B cell (primary cell): Measurements from ENCODE around the gene MYDGF. TPM values are rescaled to one million over a fixed set of nuclear protein-coding genes. Genes with fewer than 3 reads are reported as not detected.

Experiments
- ATAC-seq: fragments of 200-7000 bp; cut with Tn5 transposase; one replicate; pipeline ENCODE4 v1.10.0; 2021; ENCODE audit warnings: low read depth, mild to moderate bottlenecking, moderate number of reproducible peaks, moderate library complexity
- CTCF ChIA-PET: fragments of 350-600 bp; sonication (Branson Sonifier 250); formaldehyde crosslinking; loops from one replicate; lab custom pipeline; 2021; ENCODE audit warnings: antibody characterized with exemption, inconsistent platforms; lab: Charles Lee
- POLR2A ChIA-PET: fragments of 350-600 bp; sonication (Branson Sonifier 250); formaldehyde crosslinking; loops from one replicate; lab custom pipeline; 2021; ENCODE audit warnings: antibody characterized with exemption; lab: Charles Lee
- DNase-seq: peaks from one replicate; pipeline ENCODE4 v3.0.0; 2013
- H2AFZ ChIP-seq: 2 replicates; pipeline ENCODE4 v1.6.1; 2012; ENCODE audit warnings: mild to moderate bottlenecking, low read depth, low read length; ENCODE audit not compliant: insufficient read depth, poor library complexity, severe bottlenecking
- H3K27ac ChIP-seq, 2 donors: 1 replicate in 1 of 2; 2 replicates in 1 of 2; pipeline ENCODE4 v1.5.1; 2012 to 2013; ENCODE audit warnings: low read length in 2 of 2, mild to moderate bottlenecking in 2 of 2, moderate library complexity in 1 of 2
- H3K27me3 ChIP-seq, 4 experiments: fragments of 200-600 bp in 1 of 4; sonication (generic) in 1 of 4; replicated peaks in 1 of 4; 1 replicate in 2 of 4; 2 replicates in 2 of 4; pipeline versions ENCODE4 v1.6.1 to v1.7.0; 2013 to 2016; ENCODE audit warnings: low read length in 3 of 4, mild to moderate bottlenecking in 2 of 4, mixed read lengths in 1 of 4, moderate library complexity in 1 of 4; ENCODE audit not compliant: insufficient read depth in 4 of 4, control insufficient read depth in 3 of 4; ENCODE audit errors: control extremely low read depth in 1 of 4
- H3K36me3 ChIP-seq, 2 experiments: replicated peaks in 1 of 2; 1 replicate in 1 of 2; 2 replicates in 1 of 2; pipeline versions ENCODE4 v1.6.1 to v1.7.1; 2013; ENCODE audit warnings: low read length in 1 of 2; ENCODE audit not compliant: insufficient read depth in 2 of 2, control insufficient read depth in 1 of 2; ENCODE audit errors: control extremely low read depth in 1 of 2, extremely low read depth in 1 of 2
- H3K4me1 ChIP-seq, 2 donors: fragments of 200-600 bp in 1 of 2; sonication (generic) in 1 of 2; 1 replicate in 1 of 2; 2 replicates in 1 of 2; pipeline versions ENCODE4 v1.5.1 to v1.6.1; 2013 to 2017; ENCODE audit warnings: low read length in 2 of 2; ENCODE audit not compliant: control insufficient read depth in 2 of 2, insufficient read depth in 2 of 2
- H3K4me2 ChIP-seq: replicated peaks from 2 replicates; pipeline ENCODE3; 2012; ENCODE audit warnings: mild to moderate bottlenecking, low read depth, low read length; ENCODE audit not compliant: poor library complexity, severe bottlenecking
- H3K4me3 ChIP-seq, 5 experiments: fragments of 200-600 bp in 1 of 5; sonication (generic) in 1 of 5; 1 replicate in 3 of 5; 2 replicates in 2 of 5; pipeline versions ENCODE4 v1.5.1 to v1.7.0; 2011 to 2016; ENCODE audit warnings: low read length in 4 of 5, mild to moderate bottlenecking in 4 of 5, low read depth in 2 of 5, control low read depth in 1 of 5, moderate library complexity in 1 of 5; ENCODE audit not compliant: insufficient read depth in 1 of 5; ENCODE audit errors: control extremely low read depth in 1 of 5, extremely low read depth in 1 of 5
- H3K79me2 ChIP-seq: fragments of 200-600 bp; sonication (generic); one replicate; pipeline ENCODE4 v1.6.0; 2016; ENCODE audit warnings: low read length; ENCODE audit not compliant: control insufficient read depth, insufficient read depth
- H3K9ac ChIP-seq: fragments of 200-600 bp; sonication (generic); 2 replicates; pipeline ENCODE4 v1.6.1; 2017; ENCODE audit warnings: mild to moderate bottlenecking, low read length, moderate library complexity
- H3K9me3 ChIP-seq, 3 donors: one replicate each; pipeline versions ENCODE4 v1.6.1 to v1.7.1; 2013; ENCODE audit warnings: low read length in 2 of 3; ENCODE audit not compliant: control insufficient read depth in 2 of 3, insufficient read depth in 1 of 3; ENCODE audit errors: control extremely low read depth in 1 of 3
- H4K20me1 ChIP-seq: 2 replicates; pipeline ENCODE4 v1.6.0; 2012; ENCODE audit warnings: mild to moderate bottlenecking, low read length; ENCODE audit not compliant: insufficient read depth, control insufficient read depth, poor library complexity, severe bottlenecking
- H3K27ac Mint-ChIP-seq: one replicate; pipeline ENCODE4 v1.8.0; 2021; ENCODE audit warnings: mixed read lengths
- H3K27me3 Mint-ChIP-seq: one replicate; pipeline ENCODE4 v1.8.0; 2021; ENCODE audit warnings: mixed read lengths
- H3K4me1 Mint-ChIP-seq: one replicate; pipeline ENCODE4 v1.8.0; 2021; ENCODE audit warnings: mixed read lengths
- H3K4me3 Mint-ChIP-seq: one replicate; pipeline ENCODE4 v1.8.0; 2021; ENCODE audit warnings: mixed read lengths
- H3K9me3 Mint-ChIP-seq: one replicate; pipeline ENCODE4 v1.8.0; 2022; ENCODE audit warnings: mixed read lengths; ENCODE audit not compliant: insufficient read depth
- EZH2 ChIP-seq: IDR thresholded peaks from 2 replicates; pipeline ENCODE4 v1.6.1; 2012; ENCODE audit warnings: borderline replicate concordance, low read depth, mild to moderate bottlenecking, moderate library complexity, low read length; ENCODE audit not compliant: insufficient read depth, poor library complexity, severe bottlenecking
- WGBS: methylation state at CpG from one replicate; pipeline ENCODE4 v1.1.5; 2013; ENCODE audit warnings: missing lambda C conversion rate; ENCODE audit not compliant: insufficient coverage; 5-methylcytosine and 5-hydroxymethylcytosine counted together
- intact Hi-C: fragments of 100-400 bp; cut with micrococcal nuclease; formaldehyde crosslinking; loops from one replicate; pipeline ENCODE4 v1.10.0; 2022
- polyA plus RNA-seq: library from polyadenylated mRNA; depleted of rRNA; stranded (reverse); fragments of >200 nt; gene quantifications from 2 replicates; pipeline ENCODE4 v1.2.3, GENCODE V29; 2012
- total RNA-seq, 2 donors: library from RNA; stranded (reverse); fragments of 120-200 nt in 1 of 2; gene quantifications; 1 replicate in 1 of 2; 2 replicates in 1 of 2; pipeline versions ENCODE4 v1.2.3 to v1.2.4, GENCODE V29; 2013 to 2022
- TF ChIP-seq, protein P1 (sequence below): fragments of 200-600 bp; IDR thresholded peaks from one replicate; pipeline ENCODE4 v1.8.0; 2022; ENCODE audit warnings: antibody characterized with exemption, mild to moderate bottlenecking

Gene MYDGF
- total and polyA plus RNA-seq, 2 donors (not counting 1 experiment from before 2014, with no cell fraction given) = 21.2 to 42.3 TPM

DNA sequence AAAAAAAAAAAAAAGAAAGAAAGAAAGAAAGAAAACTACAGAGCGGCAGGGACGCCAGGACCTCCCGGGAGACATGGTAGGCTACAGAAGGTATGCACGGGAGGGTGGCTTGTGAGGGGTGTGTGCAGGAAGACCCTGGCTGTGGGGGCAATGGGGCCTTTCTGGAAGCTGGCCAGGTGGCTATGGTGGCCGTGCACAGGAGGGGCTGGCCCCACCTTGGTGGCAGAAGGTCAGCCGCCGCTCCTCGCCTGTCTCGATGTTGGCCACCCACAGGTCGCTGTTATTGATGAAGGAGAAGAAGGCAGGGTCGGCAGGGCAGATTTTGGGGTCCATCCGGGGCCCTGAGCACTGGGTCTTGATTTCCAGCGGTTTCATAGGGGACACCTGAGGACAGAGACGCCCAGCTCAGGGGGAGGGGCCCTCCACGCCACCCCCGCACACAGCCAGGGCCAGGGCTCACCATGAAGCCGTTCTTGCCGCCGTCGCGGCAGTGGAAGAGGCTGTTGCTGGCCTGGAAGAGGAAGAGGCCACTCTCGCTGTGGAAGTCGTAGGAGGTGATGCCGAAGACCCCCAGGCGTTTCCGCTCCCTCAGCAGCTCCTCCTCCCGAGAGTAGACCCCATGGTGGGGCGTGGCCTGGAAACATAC is 33.7 kb upstream of the MYDGF start:
- H2AFZ ChIP-seq = no peak overlapping the region
- H3K79me2 ChIP-seq = no peaks in the 10 kb centered on the region
- TF ChIP-seq, protein P1, sequence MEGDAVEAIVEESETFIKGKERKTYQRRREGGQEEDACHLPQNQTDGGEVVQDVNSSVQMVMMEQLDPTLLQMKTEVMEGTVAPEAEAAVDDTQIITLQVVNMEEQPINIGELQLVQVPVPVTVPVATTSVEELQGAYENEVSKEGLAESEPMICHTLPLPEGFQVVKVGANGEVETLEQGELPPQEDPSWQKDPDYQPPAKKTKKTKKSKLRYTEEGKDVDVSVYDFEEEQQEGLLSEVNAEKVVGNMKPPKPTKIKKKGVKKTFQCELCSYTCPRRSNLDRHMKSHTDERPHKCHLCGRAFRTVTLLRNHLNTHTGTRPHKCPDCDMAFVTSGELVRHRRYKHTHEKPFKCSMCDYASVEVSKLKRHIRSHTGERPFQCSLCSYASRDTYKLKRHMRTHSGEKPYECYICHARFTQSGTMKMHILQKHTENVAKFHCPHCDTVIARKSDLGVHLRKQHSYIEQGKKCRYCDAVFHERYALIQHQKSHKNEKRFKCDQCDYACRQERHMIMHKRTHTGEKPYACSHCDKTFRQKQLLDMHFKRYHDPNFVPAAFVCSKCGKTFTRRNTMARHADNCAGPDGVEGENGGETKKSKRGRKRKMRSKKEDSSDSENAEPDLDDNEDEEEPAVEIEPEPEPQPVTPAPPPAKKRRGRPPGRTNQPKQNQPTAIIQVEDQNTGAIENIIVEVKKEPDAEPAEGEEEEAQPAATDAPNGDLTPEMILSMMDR = no peak
- no peak for TF ChIP-seq EZH2
- no peak overlapping the region for H3K9ac ChIP-seq
- no peak overlapping the region for H3K27ac ChIP-seq
- H3K9me3 ChIP-seq = no peaks in the 10 kb centered on the region
- H3K36me3 ChIP-seq = peaks cover 14 to 60% of the 10 kb centered on the region in 2 experiments
- ChIA-PET CTCF (no interaction called here), POLR2A (no interaction called here)
- ATAC-seq = no peak
- no peak overlapping the region for H3K4me2 ChIP-seq
- H3K27me3 ChIP-seq = no peaks in the 10 kb centered on the region
- Mint-ChIP-seq H3K9me3 (no peaks in the 10 kb centered on the region), H3K4me1 (no peaks in the 10 kb centered on the region), H3K27me3 (no peaks in the 10 kb centered on the region), H3K4me3 (no peak overlapping the region), H3K27ac (no peak overlapping the region)
- intact Hi-C loops = no loop called here
- no peak overlapping the region for H3K4me3 ChIP-seq
- peaks cover 8% of the 10 kb centered on the region for H4K20me1 ChIP-seq
- 95% methylated on average over 23 of the region's 28 CpGs for WGBS
- H3K4me1 ChIP-seq = no peaks in the 10 kb centered on the region
- no peak for DNase-seq

DNA sequence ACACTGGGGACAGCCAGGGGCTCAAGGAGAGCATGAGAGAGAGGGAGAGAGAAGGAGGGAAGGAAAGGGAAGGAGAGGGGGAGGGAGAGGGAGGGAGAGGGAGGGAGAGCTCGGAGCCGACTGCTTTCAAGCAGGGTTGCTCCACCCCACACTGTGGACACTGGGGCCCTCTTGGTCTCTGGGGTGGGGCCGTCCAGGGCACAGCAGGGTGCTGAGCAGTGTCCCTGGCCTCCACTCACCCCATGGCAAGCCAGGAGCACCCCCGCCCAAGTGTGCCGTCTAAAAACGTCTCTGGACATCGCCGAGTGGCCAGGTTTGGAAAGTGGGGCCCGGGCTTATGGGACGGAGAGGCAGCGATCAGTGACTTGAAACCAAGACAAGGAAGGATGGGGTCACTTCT is 32.6 kb upstream of the MYDGF start:
- no peak overlapping the region for H3K27ac Mint-ChIP-seq
- no peaks in the 10 kb centered on the region for H3K9me3 ChIP-seq
- H3K9ac ChIP-seq = no peak overlapping the region
- POLR2A ChIA-PET = no interaction called here
- TF ChIP-seq, protein P1 = no peak
- TF ChIP-seq EZH2 = no peak
- no peaks in the 10 kb centered on the region for H3K4me1 ChIP-seq
- no peaks in the 10 kb centered on the region for H3K4me1 Mint-ChIP-seq
- no peaks in the 10 kb centered on the region for H3K79me2 ChIP-seq
- CTCF ChIA-PET = no interaction called here
- H3K27me3 Mint-ChIP-seq = no peaks in the 10 kb centered on the region
- H3K9me3 Mint-ChIP-seq = no peaks in the 10 kb centered on the region
- no peak overlapping the region for H3K4me3 ChIP-seq
- peaks cover 14 to 62% of the 10 kb centered on the region in 2 experiments for H3K36me3 ChIP-seq
- WGBS = 96% methylated on average over 9 of the region's 11 CpGs
- DNase-seq (no peak), ATAC-seq (no peak)
- no peaks in the 10 kb centered on the region for H4K20me1 ChIP-seq
- no peak overlapping the region for H3K4me3 Mint-ChIP-seq
- intact Hi-C loops = no loop called here
- no peak overlapping the region for H3K27ac ChIP-seq
- H2AFZ ChIP-seq = no peak overlapping the region
- no peaks in the 10 kb centered on the region for H3K27me3 ChIP-seq
- H3K4me2 ChIP-seq = no peak overlapping the region
